SK-N-SH treated with all-trans-retinoic acid at 6 μM for 48 hours (cell line): ENCODE results near the gene INSIG2.

Source experiments
- ARNTL ChIP-seq: fragments of 450-650 bp; formaldehyde crosslinking; IDR thresholded peaks from 2 replicates; pipeline ENCODE4 v1.5.0; 2020; ENCODE audit warnings: low read depth, mild to moderate bottlenecking, moderate library complexity, borderline replicate concordance
- ESRRG ChIP-seq: fragments of 250-450 bp; sonication (Bioruptor Pico); IDR thresholded peaks from 2 replicates; pipeline ENCODE4 v1.6.1; 2021; ENCODE audit warnings: mild to moderate bottlenecking
- RARB ChIP-seq: fragments of 250-450 bp; sonication (Bioruptor Pico); IDR thresholded peaks from 2 replicates; pipeline ENCODE4 v1.8.0; 2021; ENCODE audit warnings: mild to moderate bottlenecking, moderate library complexity
- SNAI2 ChIP-seq: fragments of 250-450 bp; sonication (Bioruptor Pico); IDR thresholded peaks from 2 replicates; pipeline ENCODE4 v1.5.0; 2020; ENCODE audit warnings: mild to moderate bottlenecking, moderate library complexity
- ZC3H10 ChIP-seq: fragments of 250-450 bp; sonication (Bioruptor Pico); IDR thresholded peaks from 2 replicates; pipeline ENCODE4 v1.5.1; 2021; ENCODE audit warnings: mild to moderate bottlenecking, moderate library complexity
- ZNF565 ChIP-seq: fragments of 450-650 bp; formaldehyde crosslinking; conservative IDR thresholded peaks from 2 replicates; pipeline ENCODE4 v1.5.0; 2020; ENCODE audit warnings: low read depth, mild to moderate bottlenecking, moderate library complexity
- TF ChIP-seq, protein P1 (sequence below): fragments of 250-450 bp; sonication (Bioruptor Pico); IDR thresholded peaks from 2 replicates; pipeline ENCODE4 v1.8.0; 2020; ENCODE audit warnings: mild to moderate bottlenecking, moderate library complexity, borderline replicate concordance
- TF ChIP-seq, protein P2 (sequence below): fragments of 250-450 bp; sonication (Bioruptor Pico); IDR thresholded peaks from 2 replicates; pipeline ENCODE4 v1.5.1; 2020; ENCODE audit warnings: low read depth, mild to moderate bottlenecking, moderate library complexity

DNA sequence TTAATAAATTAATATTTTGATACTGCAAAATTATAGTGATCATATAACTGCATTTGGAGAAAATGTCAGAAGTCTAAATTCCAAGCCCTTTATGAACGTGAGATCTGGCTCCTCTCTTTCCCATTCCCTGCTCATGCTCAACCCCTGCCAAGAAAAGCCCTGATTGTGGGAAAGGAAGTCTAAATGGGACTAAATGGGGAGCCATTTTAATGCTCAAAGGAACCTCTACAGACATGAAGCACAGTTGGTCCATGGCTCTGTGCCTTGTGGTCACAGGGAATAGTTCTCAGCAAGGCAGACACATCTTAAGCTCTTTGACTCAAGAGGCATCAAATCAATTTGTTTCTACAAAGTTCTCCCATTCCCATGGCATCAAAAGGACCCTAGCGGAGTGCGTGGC lies 29.3 kb upstream of the INSIG2 start:
- TF ChIP-seq ARNTL (CRISPR knock-in tag) (no peak), ZC3H10 (CRISPR knock-in tag) (no peak), SNAI2 (CRISPR knock-in tag) (no peak), ZNF565 (CRISPR knock-in tag) (no peak), ESRRG (CRISPR knock-in tag) (no peak), RARB (CRISPR knock-in tag) (no peak)
- TF ChIP-seq, protein P1, sequence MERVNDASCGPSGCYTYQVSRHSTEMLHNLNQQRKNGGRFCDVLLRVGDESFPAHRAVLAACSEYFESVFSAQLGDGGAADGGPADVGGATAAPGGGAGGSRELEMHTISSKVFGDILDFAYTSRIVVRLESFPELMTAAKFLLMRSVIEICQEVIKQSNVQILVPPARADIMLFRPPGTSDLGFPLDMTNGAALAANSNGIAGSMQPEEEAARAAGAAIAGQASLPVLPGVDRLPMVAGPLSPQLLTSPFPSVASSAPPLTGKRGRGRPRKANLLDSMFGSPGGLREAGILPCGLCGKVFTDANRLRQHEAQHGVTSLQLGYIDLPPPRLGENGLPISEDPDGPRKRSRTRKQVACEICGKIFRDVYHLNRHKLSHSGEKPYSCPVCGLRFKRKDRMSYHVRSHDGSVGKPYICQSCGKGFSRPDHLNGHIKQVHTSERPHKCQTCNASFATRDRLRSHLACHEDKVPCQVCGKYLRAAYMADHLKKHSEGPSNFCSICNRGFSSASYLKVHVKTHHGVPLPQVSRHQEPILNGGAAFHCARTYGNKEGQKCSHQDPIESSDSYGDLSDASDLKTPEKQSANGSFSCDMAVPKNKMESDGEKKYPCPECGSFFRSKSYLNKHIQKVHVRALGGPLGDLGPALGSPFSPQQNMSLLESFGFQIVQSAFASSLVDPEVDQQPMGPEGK (CRISPR knock-in tag), result no peak
- TF ChIP-seq, protein P2, sequence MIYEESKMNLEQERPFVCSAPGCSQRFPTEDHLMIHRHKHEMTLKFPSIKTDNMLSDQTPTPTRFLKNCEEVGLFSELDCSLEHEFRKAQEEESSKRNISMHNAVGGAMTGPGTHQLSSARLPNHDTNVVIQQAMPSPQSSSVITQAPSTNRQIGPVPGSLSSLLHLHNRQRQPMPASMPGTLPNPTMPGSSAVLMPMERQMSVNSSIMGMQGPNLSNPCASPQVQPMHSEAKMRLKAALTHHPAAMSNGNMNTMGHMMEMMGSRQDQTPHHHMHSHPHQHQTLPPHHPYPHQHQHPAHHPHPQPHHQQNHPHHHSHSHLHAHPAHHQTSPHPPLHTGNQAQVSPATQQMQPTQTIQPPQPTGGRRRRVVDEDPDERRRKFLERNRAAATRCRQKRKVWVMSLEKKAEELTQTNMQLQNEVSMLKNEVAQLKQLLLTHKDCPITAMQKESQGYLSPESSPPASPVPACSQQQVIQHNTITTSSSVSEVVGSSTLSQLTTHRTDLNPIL (CRISPR knock-in tag), result no peak
